ENCODE data around the gene RPN2. TPM values are rescaled to one million over a fixed set of nuclear protein-coding genes. Genes with fewer than 3 reads are reported as not detected.

The RPN2 gene
- total RNA-seq, 1 donor from 2014 or later = 215 TPM

GRCh38 chr20:37218441-37218840 lies 39.3 kb downstream of the RPN2 start:
- DNase-seq (ENCODE audit: low spot score) = no peak

- no peak for DNase-seq (ENCODE audit: low spot score)
Observed at GRCh38 chr20:37218976-37219375, 39.8 kb downstream of the RPN2 start.

- DNase-seq (ENCODE audit: low spot score) = no peak
Observed at GRCh38 chr20:37219751-37220668, 40.9 kb downstream of the RPN2 start.

- DNase-seq (ENCODE audit: low spot score) = no peak
Observed at GRCh38 chr20:37220731-37221130, 41.6 kb downstream of the RPN2 start.

- DNase-seq (ENCODE audit: low spot score) = no peak
Observed at GRCh38 chr20:37222086-37222485, 43.0 kb downstream of the RPN2 start.

- no peak for DNase-seq (ENCODE audit: low spot score)
Observed at GRCh38 chr20:37223053-37223452, 43.9 kb downstream of the RPN2 start.

- no peak for DNase-seq (ENCODE audit: low spot score)
Observed at GRCh38 chr20:37225146-37225545, 46.0 kb downstream of the RPN2 start.

- DNase-seq (ENCODE audit: low spot score) = peak; percentile 49
Observed at GRCh38 chr20:37226889-37227288, 47.8 kb downstream of the RPN2 start.

- no peak for DNase-seq (ENCODE audit: low spot score)
Observed at GRCh38 chr20:37228082-37228481, 49.0 kb downstream of the RPN2 start.

GRCh38 chr20:37228656-37229055 lies 49.5 kb downstream of the RPN2 start:
- no peak for DNase-seq (ENCODE audit: low spot score)

GRCh38 chr20:37229357-37229756 lies 50.2 kb downstream of the RPN2 start:
- DNase-seq (ENCODE audit: low spot score) = no peak

GRCh38 chr20:37230200-37230599 lies 51.1 kb downstream of the RPN2 start:
- DNase-seq (ENCODE audit: low spot score) = no peak

- DNase-seq (ENCODE audit: low spot score) = no peak
Observed at GRCh38 chr20:37231947-37232630, 53.0 kb downstream of the RPN2 start.

- no peak for DNase-seq (ENCODE audit: low spot score)
Observed at GRCh38 chr20:37233548-37234253, 54.6 kb downstream of the RPN2 start.

GRCh38 chr20:37234254-37234581 lies 55.1 kb downstream of the RPN2 start:
- no peak for DNase-seq (ENCODE audit: low spot score)

GRCh38 chr20:37235065-37235464 lies 55.9 kb downstream of the RPN2 start:
- DNase-seq (ENCODE audit: low spot score) = no peak

GRCh38 chr20:37236462-37236861 lies 57.3 kb downstream of the RPN2 start:
- DNase-seq (ENCODE audit: low spot score) = no peak

- DNase-seq (ENCODE audit: low spot score) = no peak
Observed at GRCh38 chr20:37237656-37238055, 58.5 kb downstream of the RPN2 start.

- no peak for DNase-seq (ENCODE audit: low spot score)
Observed at GRCh38 chr20:37238426-37238825, 59.3 kb downstream of the RPN2 start.

- DNase-seq (ENCODE audit: low spot score) = no peak
Observed at GRCh38 chr20:37238935-37239451, 59.9 kb downstream of the RPN2 start.

- DNase-seq (ENCODE audit: low spot score) = no peak
Observed at GRCh38 chr20:37240337-37241067, 61.4 kb downstream of the RPN2 start.

- DNase-seq (ENCODE audit: low spot score) = no peak
Observed at GRCh38 chr20:37242503-37242902, 63.4 kb downstream of the RPN2 start.
